HG03025 (cell line): ENCODE measurements around the gene ESRRA.

Experiments used
- ATAC-seq: cut with Tn5 transposase; IDR thresholded peaks from one replicate; pipeline ENCODE4 v1.9.1; 2021; ENCODE audit warnings: mild to moderate bottlenecking, moderate library complexity; ENCODE audit not compliant: unreplicated experiment, low FRiP score

The ESRRA gene

DNA sequence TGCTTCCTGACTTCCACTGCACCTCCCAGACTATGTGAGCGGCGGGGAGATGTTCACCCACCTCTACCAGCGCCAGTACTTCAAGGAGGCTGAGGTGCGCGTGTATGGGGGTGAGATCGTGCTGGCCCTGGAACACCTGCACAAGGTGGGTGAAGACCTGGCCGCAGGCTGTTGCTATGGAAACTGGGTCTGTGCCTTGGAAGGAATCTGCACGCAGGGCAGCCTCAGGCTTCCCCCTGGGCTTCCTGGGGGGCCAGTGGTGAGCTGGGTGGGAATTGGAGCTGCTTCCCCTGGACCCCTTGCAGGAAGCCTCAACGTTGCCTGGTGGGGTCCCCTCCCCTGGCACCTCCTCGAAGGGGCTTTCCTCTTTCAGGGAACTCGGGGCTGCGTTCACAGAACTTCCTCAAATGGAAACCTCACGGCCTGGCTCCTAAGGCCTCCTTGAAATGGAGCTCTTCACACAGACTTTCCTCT is 55.2 kb downstream of the ESRRA start:
- ATAC-seq: no peak

GRCh38 chr11:64361659-64362058 is 56.3 kb downstream of the ESRRA start:
- ATAC-seq: no peak

- ATAC-seq: no peak
These were observed 57.0 kb downstream of the ESRRA start for GRCh38 chr11:64362339-64362738.

- no peak for ATAC-seq
These were observed 59.1 kb downstream of the ESRRA start for GRCh38 chr11:64364435-64364834.

DNA sequence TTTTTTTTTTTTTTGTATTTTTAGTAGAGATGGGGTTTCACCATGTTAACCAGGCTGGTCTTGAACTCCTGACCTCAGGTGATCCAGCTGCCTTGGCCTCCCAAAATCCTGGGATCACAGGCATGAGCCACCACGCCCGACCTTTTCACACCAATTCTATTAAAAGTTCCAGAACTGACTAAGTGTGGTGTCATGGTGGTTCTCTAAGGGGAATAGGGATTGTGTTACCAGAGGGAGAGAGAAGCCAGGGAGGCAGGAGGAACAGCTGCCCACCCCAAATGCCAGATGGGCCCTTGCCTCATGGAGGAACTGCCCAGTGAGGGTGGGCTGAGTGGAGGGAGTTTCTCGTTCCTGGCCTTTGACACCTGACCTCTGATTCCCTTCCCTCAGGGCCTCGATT is 59.6 kb downstream of the ESRRA start:
- ATAC-seq: no peak
